Measurements from ENCODE around the gene TTN.
"Not testable (repeated sequence)": the region's sequence is repeated elsewhere in the genome, so short reads cannot be mapped to it uniquely, and the experiment has no call there.

Gene TTN

DNA sequence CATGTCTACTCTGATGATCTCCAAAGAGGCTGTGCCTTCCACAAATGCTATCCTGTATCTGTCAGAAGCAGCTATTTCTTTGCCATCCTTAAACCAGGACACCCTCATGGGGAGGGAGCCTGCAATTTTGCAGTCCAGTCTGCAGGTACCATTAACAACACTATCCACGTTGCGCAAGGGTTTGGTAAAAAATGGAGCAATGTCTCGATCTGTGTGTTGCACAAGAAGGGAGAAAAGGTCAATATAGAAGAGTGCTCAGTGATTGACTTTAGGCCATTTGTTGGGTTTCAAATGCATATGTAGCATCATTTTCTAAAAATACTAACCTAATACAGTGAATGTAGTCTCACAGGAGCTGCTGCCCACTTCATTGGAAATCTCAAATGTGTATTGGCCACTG lies 74.3 kb downstream of the TTN start:
- DNase-seq, result no peak

- no peak for DNase-seq
Observed at GRCh38 chr2:178731300-178731699, 75.9 kb downstream of the TTN start.

DNA sequence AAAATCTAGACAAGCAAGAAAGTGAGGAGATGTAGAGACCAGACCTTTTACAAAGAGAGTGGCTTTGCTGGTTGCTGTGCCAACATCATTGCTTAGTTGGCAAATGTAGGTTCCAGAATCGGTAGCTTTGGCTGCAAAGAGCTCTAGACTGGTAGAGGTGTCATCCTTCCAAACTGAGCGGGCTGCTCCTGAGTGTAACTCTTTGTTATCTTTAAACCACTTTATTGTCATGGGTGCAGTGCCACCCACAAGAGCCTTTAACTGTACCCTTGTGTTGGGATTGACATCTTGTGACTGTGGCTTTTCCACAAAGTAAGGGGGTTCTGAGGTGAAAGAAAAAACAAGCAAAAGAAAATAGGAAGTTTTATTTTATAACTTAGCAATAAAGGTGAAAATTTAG lies 77.2 kb downstream of the TTN start:
- DNase-seq, result no peak

DNA sequence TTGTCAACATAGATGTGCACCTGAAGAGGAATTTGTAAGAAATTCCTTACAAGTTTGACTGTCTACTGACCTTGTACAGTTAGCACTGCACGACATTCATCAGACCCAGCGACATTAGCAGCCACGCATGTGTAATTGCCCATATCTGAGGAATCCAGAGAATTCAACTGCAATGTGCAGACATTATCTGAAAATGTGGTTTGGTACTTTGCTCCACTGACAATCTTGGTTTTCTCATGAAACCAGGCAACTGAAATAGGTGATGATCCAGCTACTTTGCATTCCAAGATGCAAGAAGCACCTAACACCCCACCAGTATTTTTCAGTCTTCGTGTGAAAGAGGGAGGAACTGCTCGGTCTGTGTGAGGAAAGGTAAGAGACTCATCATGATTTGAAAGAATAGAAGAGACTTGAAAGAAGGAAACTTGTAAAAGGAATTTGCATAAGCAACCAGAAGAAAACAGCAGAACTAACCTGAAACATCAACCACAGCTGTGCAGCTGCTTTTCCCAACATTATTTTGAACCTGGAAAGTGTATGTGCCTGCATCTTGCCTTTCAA lies 83.4 kb downstream of the TTN start:
- DNase-seq, result no peak

- no peak for DNase-seq
Observed at GRCh38 chr2:178722296-178722695, 84.9 kb downstream of the TTN start.

- no peak for DNase-seq
Observed at GRCh38 chr2:178718988-178719387, 88.2 kb downstream of the TTN start.

DNA sequence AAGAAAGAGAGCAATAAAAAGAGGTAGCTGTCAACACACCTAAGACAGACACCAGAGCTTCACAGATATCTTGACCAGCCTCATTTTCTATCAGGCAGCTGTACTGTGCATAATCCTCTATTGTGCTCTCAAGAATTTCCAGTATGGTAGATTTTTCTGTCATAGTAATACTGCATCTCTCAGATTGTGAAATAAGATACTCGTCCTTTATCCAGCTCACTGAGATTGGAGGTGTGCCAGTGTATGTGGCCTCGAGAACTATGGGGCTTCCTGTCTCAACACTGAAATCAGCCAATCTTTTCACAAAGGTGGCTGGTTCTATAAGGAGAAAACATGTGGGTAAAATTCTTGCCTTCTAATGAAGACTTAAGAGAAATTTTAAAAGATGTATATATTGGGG lies 88.9 kb downstream of the TTN start:
- DNase-seq, result no peak

GRCh38 chr2:178716394-178716793 lies 90.8 kb downstream of the TTN start:
- no peak for DNase-seq

DNA sequence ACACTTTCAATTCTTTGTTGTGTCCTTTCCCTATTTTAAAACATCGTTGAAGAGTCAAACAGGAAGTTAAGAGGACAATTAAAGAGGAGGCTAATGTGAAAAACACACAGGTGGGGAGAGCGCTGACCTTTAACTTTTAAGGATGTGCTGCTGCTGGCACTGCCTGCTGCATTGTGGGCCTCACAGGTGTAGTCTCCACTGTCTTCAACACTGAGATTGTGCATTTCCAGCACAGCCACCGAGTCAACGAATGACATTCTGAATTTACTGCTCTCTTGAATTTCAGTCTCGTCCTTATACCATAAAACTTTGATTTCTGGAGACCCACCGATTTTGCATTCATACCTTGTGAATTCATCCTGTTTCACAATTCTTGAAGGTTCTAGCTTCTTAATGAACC lies 91.9 kb downstream of the TTN start:
- DNase-seq, result no peak

DNA sequence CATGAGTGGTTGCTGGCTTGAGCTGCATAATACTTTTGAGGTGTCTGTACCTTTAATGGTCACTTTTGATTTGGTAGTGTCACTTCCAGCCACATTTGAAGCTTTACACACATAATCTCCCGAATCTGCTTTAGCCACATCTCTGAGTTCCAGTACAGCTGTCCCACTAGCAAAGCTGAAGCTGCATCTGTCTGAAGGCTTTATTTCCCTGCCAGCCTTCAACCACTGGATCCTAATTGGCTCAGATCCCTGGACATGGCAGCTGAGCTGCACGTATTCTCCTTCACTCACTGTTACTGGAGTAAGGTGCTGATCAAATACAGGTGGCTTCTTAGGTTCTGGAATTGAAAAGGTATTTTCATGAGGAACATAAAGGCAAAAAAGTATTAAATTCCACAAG lies 99.7 kb downstream of the TTN start:
- DNase-seq, result no peak

DNA sequence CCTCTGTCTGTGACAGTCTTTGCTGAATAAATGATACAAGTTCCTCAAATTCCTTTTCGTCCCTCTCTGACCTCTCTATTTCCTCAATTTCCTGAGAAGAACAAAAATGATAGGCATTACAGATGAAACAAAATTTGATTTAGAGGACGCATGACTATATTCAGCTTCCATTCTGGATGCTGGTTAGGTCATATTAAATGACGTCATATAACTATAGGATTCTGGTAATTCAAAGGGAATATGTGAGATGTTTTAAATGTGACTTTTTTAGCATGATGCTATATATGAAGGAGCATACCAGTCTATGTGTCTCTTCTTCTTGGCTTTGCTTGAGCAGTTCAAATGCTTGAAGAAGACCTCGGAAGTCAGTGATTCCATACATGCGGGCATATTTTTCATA lies 102.3 kb downstream of the TTN start:
- DNase-seq, result no peak

- DNase-seq, result no peak
Observed at GRCh38 chr2:178702361-178702760, 104.9 kb downstream of the TTN start.

- DNase-seq, result no peak
Observed at GRCh38 chr2:178700922-178701342, 106.3 kb downstream of the TTN start.

- DNase-seq, result no peak
Observed at GRCh38 chr2:178700136-178700535, 107.1 kb downstream of the TTN start.

DNA sequence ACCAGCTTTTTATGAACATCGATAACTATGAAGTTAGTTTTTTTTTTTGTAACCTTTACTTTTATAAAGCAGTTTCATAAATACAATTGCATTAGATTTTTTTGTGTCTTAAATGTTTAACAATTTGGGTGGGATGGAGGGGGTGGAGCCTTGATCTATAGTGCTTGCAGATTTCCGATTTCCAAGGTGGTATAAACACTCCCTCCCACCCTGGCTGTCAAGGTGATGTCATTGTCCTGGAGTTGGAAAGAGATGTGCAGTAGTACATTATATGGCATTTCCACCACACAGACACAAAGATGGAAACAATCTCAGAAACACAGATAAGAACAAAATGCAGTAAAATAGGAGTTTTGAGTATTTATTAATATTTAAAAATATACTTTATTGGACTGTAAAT lies 114.4 kb downstream of the TTN start:
- no peak for DNase-seq

DNA sequence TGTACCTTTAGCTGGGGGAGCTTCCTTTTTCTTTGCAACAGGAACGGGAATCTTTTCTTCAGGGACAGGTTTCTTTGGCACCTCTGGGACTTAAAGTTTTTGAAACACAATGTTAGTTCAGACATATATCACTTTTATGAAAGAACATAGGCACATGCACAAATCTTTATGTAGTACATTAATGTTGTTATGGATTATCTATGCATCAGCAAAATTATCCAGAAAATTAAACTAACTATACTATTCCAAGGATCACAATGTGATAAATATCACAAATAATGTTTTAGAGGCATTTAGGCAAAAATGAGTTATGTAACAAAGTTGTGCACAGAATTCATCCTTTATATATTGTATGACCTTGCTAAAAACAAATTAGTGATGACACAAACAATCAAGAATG lies 117.4 kb downstream of the TTN start:
- no peak for DNase-seq

GRCh38 chr2:178683877-178684276 lies 123.3 kb downstream of the TTN start:
- DNase-seq, result no peak

- DNase-seq, result no peak
Observed at GRCh38 chr2:178681081-178681480, 126.1 kb downstream of the TTN start.

GRCh38 chr2:178679891-178680290 lies 127.3 kb downstream of the TTN start:
- DNase-seq, result no peak

DNA sequence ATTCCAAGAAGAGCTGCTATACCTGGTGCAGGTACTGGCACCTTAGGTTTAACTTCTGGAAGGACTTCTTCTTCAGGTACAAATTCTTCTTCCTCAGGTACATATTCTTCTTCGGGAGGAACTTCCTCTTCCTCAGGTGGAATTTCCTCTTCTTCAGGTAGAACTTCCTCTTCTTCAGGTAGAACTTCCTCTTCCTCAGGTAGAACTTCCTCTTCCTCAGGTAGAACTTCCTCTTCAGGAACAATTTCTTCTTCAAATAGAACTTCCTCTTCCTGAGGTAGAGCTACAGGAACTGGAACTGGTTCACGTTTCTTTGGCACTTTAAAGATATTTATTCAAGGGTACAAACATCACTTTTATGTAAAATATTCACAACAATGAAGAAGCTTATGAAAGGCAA lies 129.6 kb downstream of the TTN start:
- no peak for DNase-seq

DNA sequence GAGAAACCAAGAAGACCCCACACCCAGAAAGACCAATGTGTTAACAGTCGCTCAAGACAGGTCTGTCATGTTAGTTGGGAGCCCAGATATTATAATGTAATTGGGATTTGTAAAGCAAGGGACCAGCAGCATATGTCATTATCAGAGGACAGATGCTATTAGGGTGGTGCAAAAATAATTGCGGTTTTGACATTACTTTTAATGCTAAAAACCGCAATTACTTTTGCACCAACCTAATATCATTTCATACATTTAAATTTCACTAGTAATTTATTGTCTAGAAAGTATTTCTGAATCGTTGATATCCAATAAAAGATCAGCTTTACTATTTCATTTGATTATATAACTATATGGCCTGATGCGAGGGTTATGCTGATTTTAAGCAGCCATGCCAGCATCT lies 131.2 kb downstream of the TTN start:
- DNase-seq, result no peak

GRCh38 chr2:178674122-178674521 lies 133.1 kb downstream of the TTN start:
- DNase-seq, result no peak

- DNase-seq, result no peak
Observed at GRCh38 chr2:178666458-178666857, 140.8 kb downstream of the TTN start.

GRCh38 chr2:178658480-178658879 lies 148.7 kb downstream of the TTN start:
- DNase-seq, result not testable (repeated sequence)

DNA sequence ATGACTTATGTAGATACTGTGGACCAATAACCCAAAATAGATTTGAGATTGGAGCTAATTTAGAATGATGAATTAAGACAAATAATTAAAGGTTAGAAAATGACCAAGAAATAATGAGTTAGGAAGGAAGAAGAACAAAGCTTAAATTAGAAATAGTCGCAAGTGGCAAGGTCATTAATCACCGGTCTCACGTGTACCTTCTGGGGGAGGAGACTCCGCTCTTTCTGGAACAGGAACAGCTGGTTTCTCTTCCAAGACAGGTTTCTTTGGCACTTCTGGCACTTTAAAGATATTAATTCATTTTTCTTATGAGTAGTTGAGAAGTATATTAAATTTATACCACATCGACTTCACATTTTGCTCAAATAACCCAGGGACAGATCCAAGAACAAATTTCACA lies 156.7 kb downstream of the TTN start:
- no peak for DNase-seq

GRCh38 chr2:178644919-178645318 lies 162.3 kb downstream of the TTN start:
- no peak for DNase-seq

Measured in cortex of kidney (tissue), 1 donor.